Ishikawa (cell line): ENCODE data around the gene ADAMTS18.

Experiments
- CEBPB ChIP-seq: IDR thresholded peaks from 2 replicates; pipeline ENCODE4 v1.6.1; 2012
- CREB1 ChIP-seq: IDR thresholded peaks from 2 replicates; pipeline ENCODE4 v1.6.1; 2012; ENCODE audit warnings: low read depth
- EGR1 ChIP-seq: IDR thresholded peaks from 2 replicates; pipeline ENCODE4 v1.6.1; 2012
- EP300 ChIP-seq: IDR thresholded peaks from 2 replicates; pipeline ENCODE4 v1.6.1; 2012; ENCODE audit warnings: borderline replicate concordance
- FOXM1 ChIP-seq: IDR thresholded peaks from 2 replicates; pipeline ENCODE4 v1.6.1; 2012; ENCODE audit warnings: low read depth, borderline replicate concordance
- NFIC ChIP-seq: IDR thresholded peaks from 2 replicates; pipeline ENCODE4 v1.6.1; 2012
- RAD21 ChIP-seq: IDR thresholded peaks from 2 replicates; pipeline ENCODE4 v1.6.1; 2012; ENCODE audit warnings: low read depth
- TAF1 ChIP-seq: IDR thresholded peaks from 2 replicates; pipeline ENCODE4 v1.6.1; 2012; ENCODE audit warnings: low read depth, mild to moderate bottlenecking
- TCF12 ChIP-seq: IDR thresholded peaks from 2 replicates; pipeline ENCODE4 v1.6.1; 2012; ENCODE audit warnings: low read depth
- TEAD4 ChIP-seq: IDR thresholded peaks from 2 replicates; pipeline ENCODE4 v1.6.1; 2012
- YY1 ChIP-seq: IDR thresholded peaks from 2 replicates; pipeline ENCODE4 v1.6.1; 2012; ENCODE audit warnings: low read depth
- ZBTB7A ChIP-seq: IDR thresholded peaks from 2 replicates; pipeline ENCODE4 v1.6.1; 2012; ENCODE audit warnings: low read depth
- TF ChIP-seq, protein P1 (sequence below): IDR thresholded peaks from 2 replicates; pipeline ENCODE4 v1.6.1; 2012
- TF ChIP-seq, protein P2 (sequence below): IDR thresholded peaks from 2 replicates; pipeline ENCODE4 v1.6.1; 2012
- TF ChIP-seq, protein P3 (sequence below): IDR thresholded peaks from 2 replicates; pipeline ENCODE4 v1.6.1; 2012; ENCODE audit warnings: low read depth, mild to moderate bottlenecking

Gene ADAMTS18

GRCh38 chr16:77359065-77359502 is 75.8 kb downstream of the ADAMTS18 start:
- no peak for TF ChIP-seq TAF1
- TF ChIP-seq TCF12: no peak
- TF ChIP-seq RAD21: no peak
- no peak for TF ChIP-seq YY1
- TF ChIP-seq CREB1: no peak
- TF ChIP-seq, protein P1, sequence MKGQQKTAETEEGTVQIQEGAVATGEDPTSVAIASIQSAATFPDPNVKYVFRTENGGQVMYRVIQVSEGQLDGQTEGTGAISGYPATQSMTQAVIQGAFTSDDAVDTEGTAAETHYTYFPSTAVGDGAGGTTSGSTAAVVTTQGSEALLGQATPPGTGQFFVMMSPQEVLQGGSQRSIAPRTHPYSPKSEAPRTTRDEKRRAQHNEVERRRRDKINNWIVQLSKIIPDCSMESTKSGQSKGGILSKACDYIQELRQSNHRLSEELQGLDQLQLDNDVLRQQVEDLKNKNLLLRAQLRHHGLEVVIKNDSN: no peak
- no peak for TF ChIP-seq ZBTB7A
- TF ChIP-seq EGR1: no peak
- TF ChIP-seq NFIC: no peak
- TF ChIP-seq TEAD4: no peak
- TF ChIP-seq, protein P2, sequence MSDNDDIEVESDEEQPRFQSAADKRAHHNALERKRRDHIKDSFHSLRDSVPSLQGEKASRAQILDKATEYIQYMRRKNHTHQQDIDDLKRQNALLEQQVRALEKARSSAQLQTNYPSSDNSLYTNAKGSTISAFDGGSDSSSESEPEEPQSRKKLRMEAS: no peak
- TF ChIP-seq FOXM1: no peak
- TF ChIP-seq CEBPB: no peak
- TF ChIP-seq EP300: no peak
- TF ChIP-seq, protein P3, sequence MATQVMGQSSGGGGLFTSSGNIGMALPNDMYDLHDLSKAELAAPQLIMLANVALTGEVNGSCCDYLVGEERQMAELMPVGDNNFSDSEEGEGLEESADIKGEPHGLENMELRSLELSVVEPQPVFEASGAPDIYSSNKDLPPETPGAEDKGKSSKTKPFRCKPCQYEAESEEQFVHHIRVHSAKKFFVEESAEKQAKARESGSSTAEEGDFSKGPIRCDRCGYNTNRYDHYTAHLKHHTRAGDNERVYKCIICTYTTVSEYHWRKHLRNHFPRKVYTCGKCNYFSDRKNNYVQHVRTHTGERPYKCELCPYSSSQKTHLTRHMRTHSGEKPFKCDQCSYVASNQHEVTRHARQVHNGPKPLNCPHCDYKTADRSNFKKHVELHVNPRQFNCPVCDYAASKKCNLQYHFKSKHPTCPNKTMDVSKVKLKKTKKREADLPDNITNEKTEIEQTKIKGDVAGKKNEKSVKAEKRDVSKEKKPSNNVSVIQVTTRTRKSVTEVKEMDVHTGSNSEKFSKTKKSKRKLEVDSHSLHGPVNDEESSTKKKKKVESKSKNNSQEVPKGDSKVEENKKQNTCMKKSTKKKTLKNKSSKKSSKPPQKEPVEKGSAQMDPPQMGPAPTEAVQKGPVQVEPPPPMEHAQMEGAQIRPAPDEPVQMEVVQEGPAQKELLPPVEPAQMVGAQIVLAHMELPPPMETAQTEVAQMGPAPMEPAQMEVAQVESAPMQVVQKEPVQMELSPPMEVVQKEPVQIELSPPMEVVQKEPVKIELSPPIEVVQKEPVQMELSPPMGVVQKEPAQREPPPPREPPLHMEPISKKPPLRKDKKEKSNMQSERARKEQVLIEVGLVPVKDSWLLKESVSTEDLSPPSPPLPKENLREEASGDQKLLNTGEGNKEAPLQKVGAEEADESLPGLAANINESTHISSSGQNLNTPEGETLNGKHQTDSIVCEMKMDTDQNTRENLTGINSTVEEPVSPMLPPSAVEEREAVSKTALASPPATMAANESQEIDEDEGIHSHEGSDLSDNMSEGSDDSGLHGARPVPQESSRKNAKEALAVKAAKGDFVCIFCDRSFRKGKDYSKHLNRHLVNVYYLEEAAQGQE: no peak

DNA sequence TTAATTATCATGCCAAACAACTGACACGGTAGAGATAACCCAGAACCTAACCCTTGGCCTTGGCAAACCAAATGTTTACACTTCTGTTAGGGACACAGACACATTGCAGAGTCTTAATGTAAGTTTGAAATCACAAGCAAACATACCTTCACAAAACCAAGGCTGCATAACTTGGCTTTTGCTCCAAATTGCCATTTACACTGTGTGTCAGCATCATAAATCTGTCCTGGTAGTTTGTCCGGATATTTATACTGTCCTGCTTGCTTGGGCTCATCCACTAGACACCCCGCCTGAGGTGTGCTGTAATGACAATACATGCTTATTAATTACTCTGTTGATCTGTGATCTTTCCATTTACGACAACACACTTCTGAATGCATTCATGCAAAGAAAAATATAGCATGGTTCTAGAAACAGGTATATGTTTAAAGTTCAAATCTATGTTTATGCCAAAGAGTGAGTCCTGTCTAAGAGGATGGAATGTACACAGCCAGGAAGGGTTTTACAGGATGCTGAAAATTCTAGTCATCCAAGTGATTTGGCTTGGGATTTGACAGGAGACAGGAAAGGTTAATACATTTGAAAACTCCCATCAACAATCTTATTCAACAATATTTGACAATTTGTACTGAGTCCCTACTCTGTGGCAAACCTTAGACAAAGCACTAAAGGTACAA is 81.1 kb downstream of the ADAMTS18 start:
- TF ChIP-seq EP300 (no peak), CREB1 (no peak), TCF12 (no peak)

DNA sequence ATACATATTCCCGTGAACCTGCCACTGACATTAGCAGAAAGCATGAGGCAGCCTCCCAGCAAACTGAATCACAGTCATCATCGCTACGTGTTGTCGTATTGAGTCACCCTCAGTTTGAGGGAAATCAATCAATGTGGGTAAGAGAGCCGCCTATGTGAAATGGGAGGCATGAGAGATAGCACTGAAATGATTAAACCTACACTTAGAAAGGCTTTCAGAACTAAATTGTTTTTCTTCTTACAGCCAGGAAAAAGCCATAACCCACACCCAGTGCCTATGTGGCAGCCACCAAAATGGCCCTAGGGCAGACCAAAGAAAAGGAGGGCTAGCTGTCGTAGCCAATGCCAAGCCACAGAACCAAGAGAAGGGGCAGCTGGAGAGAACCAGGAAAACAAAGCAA is 90.5 kb downstream of the ADAMTS18 start:
- TF ChIP-seq, protein P1: no peak
- TF ChIP-seq TAF1 (no peak), ZBTB7A (no peak), CEBPB (no peak), CREB1 (no peak)

GRCh38 chr16:77336637-77337036 is 98.2 kb downstream of the ADAMTS18 start:
- no peak for TF ChIP-seq CEBPB
- TF ChIP-seq, protein P3: no peak
- peak; percentile 71 for TF ChIP-seq TEAD4
- no peak for TF ChIP-seq EGR1
- TF ChIP-seq FOXM1: peak; percentile 82
- TF ChIP-seq, protein P2: no peak
- TF ChIP-seq ZBTB7A: no peak
- peak; percentile 91 for TF ChIP-seq EP300
- peak; percentile 81 for TF ChIP-seq TCF12
- TF ChIP-seq CREB1: no peak
- TF ChIP-seq YY1: no peak
- peak; percentile 78 for TF ChIP-seq NFIC
- no peak for TF ChIP-seq TAF1
- TF ChIP-seq, protein P1: no peak

GRCh38 chr16:77335652-77336234 is 99.1 kb downstream of the ADAMTS18 start:
- no peak for TF ChIP-seq YY1
- TF ChIP-seq, protein P2: peak; percentile 36; the same call in 1 of the 2 replicates
- TF ChIP-seq CEBPB: no peak
- TF ChIP-seq TEAD4: peak; percentile 29; the same call in 1 of the 2 replicates
- TF ChIP-seq FOXM1: no peak
- TF ChIP-seq, protein P3: no peak
- no peak for TF ChIP-seq TAF1
- TF ChIP-seq, protein P1: no peak
- no peak for TF ChIP-seq EP300
- peak; percentile 66 for TF ChIP-seq TCF12
- TF ChIP-seq CREB1: no peak
- TF ChIP-seq NFIC: 0 out of 2 replicates have a peak, but pooled peaks have one; percentile 14
- TF ChIP-seq EGR1: no peak
- no peak for TF ChIP-seq RAD21
- no peak for TF ChIP-seq ZBTB7A
